Mesendoderm (in vitro differentiated cells): ENCODE data around the gene GNLY.

ENCODE experiments used
- DNase-seq: peaks from one replicate; pipeline ENCODE4 v3.0.0; 2013
- H2AK5ac ChIP-seq: 2 replicates; pipeline ENCODE4 v1.6.1; 2013; ENCODE audit warnings: low read length, inconsistent platforms
- H2BK120ac ChIP-seq: 2 replicates; pipeline ENCODE4 v1.6.1; 2013; ENCODE audit warnings: low read depth, mild to moderate bottlenecking, low read length, moderate library complexity, mixed read lengths
- H2BK15ac ChIP-seq: replicated peaks from 2 replicates; pipeline ENCODE4 v1.6.1; 2013; ENCODE audit warnings: low read depth, mild to moderate bottlenecking, moderate library complexity
- H2BK5ac ChIP-seq: 2 replicates; pipeline ENCODE4 v1.6.1; 2013; ENCODE audit warnings: low read length, inconsistent platforms
- H3K18ac ChIP-seq: 2 replicates; pipeline ENCODE4 v1.6.1; 2013; ENCODE audit warnings: mild to moderate bottlenecking, low read length, mixed read lengths
- H3K23ac ChIP-seq: one replicate; pipeline ENCODE4 v1.6.1; 2013; ENCODE audit warnings: low read length
- H3K27ac ChIP-seq: 2 replicates; pipeline ENCODE4 v1.5.1; 2013; ENCODE audit warnings: low read depth, mild to moderate bottlenecking, inconsistent platforms, low read length, moderate library complexity
- H3K27me3 ChIP-seq: 2 replicates; pipeline ENCODE4 v1.6.1; 2013; ENCODE audit warnings: low read length, control low read depth, mild to moderate bottlenecking, inconsistent platforms; ENCODE audit not compliant: insufficient read depth, poor library complexity
- H3K36me3 ChIP-seq: 2 replicates; pipeline ENCODE4 v1.6.1; 2013; ENCODE audit warnings: low read length, inconsistent platforms; ENCODE audit not compliant: control insufficient read depth, insufficient read depth
- H3K4ac ChIP-seq: one replicate; pipeline ENCODE4 v1.6.1; 2013; ENCODE audit warnings: low read depth, mild to moderate bottlenecking, low read length, moderate library complexity
- H3K4me1 ChIP-seq: 2 replicates; pipeline ENCODE4 v1.6.1; 2013; ENCODE audit warnings: low read depth, low read length, inconsistent platforms; ENCODE audit not compliant: control insufficient read depth
- H3K4me2 ChIP-seq: 2 replicates; pipeline ENCODE4 v1.6.1; 2013; ENCODE audit warnings: low read length
- H3K4me3 ChIP-seq: 2 replicates; pipeline ENCODE4 v1.5.1; 2013; ENCODE audit warnings: mild to moderate bottlenecking, low read length
- H3K56ac ChIP-seq: one replicate; pipeline ENCODE4 v1.6.1; 2013; ENCODE audit warnings: low read length
- H3K79me1 ChIP-seq: 2 replicates; pipeline ENCODE4 v1.6.1; 2013; ENCODE audit warnings: low read length, inconsistent platforms
- H3K79me2 ChIP-seq: 2 replicates; pipeline ENCODE4 v1.6.1; 2013; ENCODE audit warnings: mild to moderate bottlenecking, low read length; ENCODE audit not compliant: control insufficient read depth, insufficient read depth
- H3K9ac ChIP-seq: 2 replicates; pipeline ENCODE4 v1.6.1; 2013; ENCODE audit warnings: low read length, inconsistent platforms
- H4K5ac ChIP-seq: one replicate; pipeline ENCODE4 v1.6.1; 2013; ENCODE audit warnings: low read length
- H4K8ac ChIP-seq: one replicate; pipeline ENCODE4 v1.6.1; 2013; ENCODE audit warnings: low read depth, mild to moderate bottlenecking, control low read depth, low read length, moderate library complexity
- WGBS: extraction: QIAGEN DNeasy Blood & Tissue Kit; methylation state at CpG from one replicate; pipeline ENCODE4 v1.1.7; 2013; ENCODE audit warnings: low lambda C conversion rate, missing lambda C conversion rate; ENCODE audit not compliant: insufficient coverage; ENCODE audit errors: extremely low coverage; 5-methylcytosine and 5-hydroxymethylcytosine counted together

Gene GNLY

GRCh38 chr2:85710687-85711577 lies 16.8 kb downstream of the GNLY start:
- Histone ChIP-seq H2AK5ac (no peak overlapping the region), H3K56ac (peak overlapping the region; percentile 31), H3K4me2 (no peak overlapping the region), H2BK15ac (no peak overlapping the region), H3K9ac (no peak overlapping the region), H3K4me1 (no peaks in the 10 kb centered on the region), H3K27me3 (no peaks in the 10 kb centered on the region), H3K79me1 (no peaks in the 10 kb centered on the region), H4K8ac (no peak overlapping the region), H2BK120ac (no peak overlapping the region), H3K23ac (no peak overlapping the region), H3K4me3 (no peak overlapping the region), H3K27ac (no peak overlapping the region), H3K79me2 (no peaks in the 10 kb centered on the region), H4K5ac (no peak overlapping the region), H3K4ac (no peak overlapping the region), H3K18ac (no peak overlapping the region), H3K36me3 (no peaks in the 10 kb centered on the region), H2BK5ac (no peak overlapping the region)
- WGBS: no CpG with 5 or more reads among the region's 19 CpGs
- DNase-seq: no peak

DNA sequence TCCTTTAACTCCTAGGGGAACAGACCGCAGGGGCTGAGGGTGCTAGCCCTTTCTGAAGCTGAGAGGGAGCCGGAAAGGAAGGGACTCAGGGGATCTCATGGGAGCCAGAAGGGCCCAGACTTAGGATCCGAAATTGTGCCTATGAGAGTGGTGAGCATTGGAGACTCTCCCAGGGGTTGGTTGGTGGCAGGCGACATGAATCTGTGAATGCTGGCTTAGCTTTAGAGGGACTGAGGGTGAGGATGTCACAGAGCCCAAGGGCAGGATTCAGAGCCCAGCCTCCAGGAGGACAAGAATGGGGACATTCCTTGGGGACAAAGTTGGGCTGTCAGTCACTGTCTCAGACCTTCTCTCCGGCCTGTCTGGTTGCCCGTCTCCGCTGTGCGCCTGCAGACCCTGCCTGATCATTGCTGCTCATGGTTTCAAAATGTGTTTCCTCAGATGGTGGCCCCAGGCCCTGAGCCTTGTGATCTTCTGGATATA lies 17.5 kb downstream of the GNLY start:
- Histone ChIP-seq H2BK15ac (no peak overlapping the region), H2BK120ac (no peak overlapping the region), H3K4me1 (no peaks in the 10 kb centered on the region), H3K56ac (no peak overlapping the region), H3K23ac (no peak overlapping the region), H3K79me2 (no peaks in the 10 kb centered on the region), H3K27me3 (no peaks in the 10 kb centered on the region), H3K4me3 (no peak overlapping the region), H2AK5ac (no peak overlapping the region), H3K4me2 (no peak overlapping the region), H2BK5ac (no peak overlapping the region), H3K79me1 (no peaks in the 10 kb centered on the region), H4K5ac (no peak overlapping the region), H3K9ac (no peak overlapping the region), H3K36me3 (no peaks in the 10 kb centered on the region), H3K4ac (no peak overlapping the region), H3K27ac (no peak overlapping the region), H3K18ac (no peak overlapping the region), H4K8ac (no peak overlapping the region)
- DNase-seq: no peak
- no CpG with 5 or more reads among the region's 8 CpGs for WGBS

DNA sequence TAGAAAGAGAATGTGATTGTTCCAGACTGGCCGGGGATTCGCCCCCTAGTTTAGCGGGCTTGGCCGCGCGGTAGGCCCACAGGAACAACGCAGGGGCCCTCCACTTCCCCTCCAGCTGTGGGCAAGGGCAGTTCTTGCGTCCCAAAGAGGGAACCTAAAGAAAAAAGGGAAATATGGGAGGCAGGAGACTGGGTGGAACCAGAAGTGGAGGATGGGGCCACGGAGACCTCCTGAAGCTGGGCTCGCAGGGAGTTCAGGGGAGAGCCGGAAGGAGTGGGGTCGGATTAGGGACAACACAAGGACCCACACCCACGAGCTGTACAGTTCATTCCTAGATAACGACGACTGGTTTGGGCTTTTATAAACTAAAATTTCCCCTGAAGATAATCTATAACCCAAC lies 18.2 kb downstream of the GNLY start:
- Histone ChIP-seq H3K27ac (no peak overlapping the region), H3K79me2 (no peaks in the 10 kb centered on the region), H2BK120ac (no peak overlapping the region), H3K4me1 (no peaks in the 10 kb centered on the region), H3K36me3 (no peaks in the 10 kb centered on the region), H3K9ac (no peak overlapping the region), H3K79me1 (no peaks in the 10 kb centered on the region), H3K4me2 (no peak overlapping the region), H2AK5ac (no peak overlapping the region), H3K56ac (no peak overlapping the region), H2BK15ac (no peak overlapping the region), H3K18ac (no peak overlapping the region), H3K4ac (no peak overlapping the region), H3K27me3 (no peaks in the 10 kb centered on the region), H3K4me3 (no peak overlapping the region), H3K23ac (no peak overlapping the region), H4K8ac (no peak overlapping the region), H4K5ac (no peak overlapping the region), H2BK5ac (no peak overlapping the region)
- no CpG with 5 or more reads among the region's 15 CpGs for WGBS
- DNase-seq: no peak

DNA sequence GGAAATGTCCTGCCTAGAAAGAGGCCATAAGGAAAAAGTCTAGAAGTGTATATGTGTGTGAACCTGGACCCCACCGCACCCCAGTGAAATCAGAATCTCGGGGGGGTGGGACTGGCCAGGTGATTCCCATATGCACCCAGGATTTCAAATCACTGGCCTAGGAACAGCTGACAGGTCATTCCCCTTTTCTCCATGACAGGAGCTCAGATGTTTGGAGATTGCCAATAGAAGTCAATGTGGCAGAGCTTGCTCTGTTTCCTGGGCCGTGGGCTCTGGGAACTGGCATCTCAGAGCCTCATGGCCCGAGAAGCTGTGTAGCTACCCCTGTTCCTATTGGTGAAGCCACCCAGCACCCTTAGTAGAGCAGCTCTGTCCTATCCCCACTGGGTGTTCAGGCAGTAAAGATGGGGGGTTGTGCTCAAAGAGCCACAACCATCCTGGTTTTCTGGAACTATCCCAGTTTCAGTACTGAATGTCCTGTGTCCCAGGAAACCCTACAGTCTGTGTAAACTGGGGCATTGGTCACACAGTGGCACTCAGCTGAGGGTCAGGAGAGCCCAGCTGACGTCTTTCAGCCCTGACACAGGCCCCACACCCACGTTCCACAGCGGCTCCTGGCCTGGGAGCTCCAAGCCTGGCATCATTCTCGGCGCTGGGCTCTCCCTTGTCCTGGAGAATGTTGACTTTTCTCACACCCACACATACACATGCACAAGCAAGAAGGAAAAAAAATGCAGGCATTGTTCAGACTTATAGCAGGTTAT lies 18.9 kb downstream of the GNLY start:
- Histone ChIP-seq H4K5ac (no peak overlapping the region), H2AK5ac (no peak overlapping the region), H3K4ac (no peak overlapping the region), H3K4me2 (no peak overlapping the region), H2BK120ac (no peak overlapping the region), H3K27me3 (no peaks in the 10 kb centered on the region), H3K79me2 (no peaks in the 10 kb centered on the region), H2BK15ac (no peak overlapping the region), H3K4me3 (no peak overlapping the region), H4K8ac (no peak overlapping the region), H3K23ac (no peak overlapping the region), H3K4me1 (peaks cover 1% of the 10 kb centered on the region), H3K27ac (no peak overlapping the region), H3K9ac (no peak overlapping the region), H3K18ac (no peak overlapping the region), H3K56ac (no peak overlapping the region), H3K36me3 (no peaks in the 10 kb centered on the region), H3K79me1 (no peaks in the 10 kb centered on the region), H2BK5ac (no peak overlapping the region)
- no CpG with 5 or more reads among the region's 9 CpGs for WGBS
- no peak for DNase-seq

DNA sequence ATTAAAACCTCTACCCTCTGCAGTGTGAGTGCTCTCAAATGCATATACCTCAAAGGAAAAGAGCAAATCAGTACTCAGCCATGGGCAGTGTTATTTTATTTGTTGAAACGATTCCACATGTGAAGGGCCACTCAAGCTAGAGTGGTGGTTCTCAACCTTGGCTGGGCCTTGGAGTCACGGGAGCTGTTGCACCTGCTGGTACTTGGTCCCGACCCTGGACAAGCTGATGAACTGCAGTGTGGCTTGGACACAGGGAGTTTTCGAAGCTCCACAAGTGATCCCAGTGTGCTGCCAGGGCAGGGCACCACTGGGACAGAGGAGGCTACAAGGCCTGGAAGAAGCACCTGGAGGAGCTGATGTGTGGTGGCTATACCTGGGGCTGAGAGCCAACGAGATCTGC lies 19.7 kb downstream of the GNLY start:
- H3K36me3 ChIP-seq: no peaks in the 10 kb centered on the region
- H3K79me2 ChIP-seq: no peaks in the 10 kb centered on the region
- no peak overlapping the region for H4K5ac ChIP-seq
- no peak overlapping the region for H3K4me2 ChIP-seq
- no peaks in the 10 kb centered on the region for H3K27me3 ChIP-seq
- H3K79me1 ChIP-seq: no peaks in the 10 kb centered on the region
- no peak overlapping the region for H3K4ac ChIP-seq
- H3K18ac ChIP-seq: no peak overlapping the region
- H2BK15ac ChIP-seq: no peak overlapping the region
- no peak for DNase-seq
- no peak overlapping the region for H4K8ac ChIP-seq
- no peak overlapping the region for H2BK120ac ChIP-seq
- H3K4me1 ChIP-seq: peaks cover 1% of the 10 kb centered on the region
- no peak overlapping the region for H2BK5ac ChIP-seq
- WGBS: no CpG with 5 or more reads among the region's 5 CpGs
- no peak overlapping the region for H3K23ac ChIP-seq
- no peak overlapping the region for H3K27ac ChIP-seq
- H3K56ac ChIP-seq: no peak overlapping the region
- no peak overlapping the region for H3K9ac ChIP-seq
- H3K4me3 ChIP-seq: no peak overlapping the region
- no peak overlapping the region for H2AK5ac ChIP-seq
